ENCODE data around the gene CEBPG.

Gene CEBPG

DNA sequence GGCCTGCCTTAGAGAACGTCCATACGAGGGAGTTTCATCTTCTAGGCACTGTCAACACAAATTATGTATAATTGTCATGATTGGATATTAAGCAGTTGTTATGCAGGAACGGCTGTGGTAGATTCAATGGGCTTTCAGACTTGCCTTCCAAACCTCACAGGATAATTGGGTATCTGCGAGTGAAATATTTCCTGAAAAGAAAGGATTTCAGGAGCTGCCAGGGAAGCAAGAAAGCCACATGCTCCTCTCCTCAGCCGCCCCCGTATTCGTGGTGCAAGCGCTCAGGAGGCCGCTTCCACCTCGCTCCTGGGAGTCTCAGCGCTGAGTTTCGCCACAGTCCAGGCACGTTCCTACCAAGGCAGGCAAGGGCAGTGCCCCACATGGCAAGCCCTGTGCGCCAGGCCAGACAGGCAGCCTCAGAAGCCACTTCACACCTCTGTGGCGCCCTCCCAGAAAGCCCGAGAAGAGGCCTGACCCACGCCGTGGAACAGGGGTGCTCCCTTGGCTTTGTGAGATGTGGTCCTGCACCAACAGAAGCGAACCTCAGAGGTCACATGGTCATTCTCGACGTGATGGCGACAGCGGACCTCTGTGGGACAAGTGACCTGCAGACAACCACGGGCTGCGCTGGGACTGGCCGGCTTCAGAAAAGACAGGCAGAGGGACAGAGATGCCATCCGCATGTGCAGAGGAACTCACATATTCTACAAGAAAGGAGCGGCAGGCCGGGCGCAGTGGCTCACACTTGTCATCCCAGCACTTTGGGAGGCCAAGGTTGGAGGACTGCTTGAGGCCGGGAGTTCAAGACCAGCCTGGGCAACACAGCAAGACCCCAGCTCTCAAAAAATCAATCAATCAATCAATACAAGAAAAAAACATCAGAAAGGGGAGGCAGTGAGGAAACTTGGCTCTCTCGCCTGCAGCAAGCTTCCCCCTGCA is 41.4 kb downstream of the CEBPG start:
- Mint-ChIP-seq H3K4me3 (no peak overlapping the region), H3K27me3 (no peaks in the 10 kb centered on the region), H3K9me3 (no peaks in the 10 kb centered on the region), H3K36me3 (ENCODE audit: low read depth) (peaks cover 31% of the 10 kb centered on the region), H3K27ac (no peak overlapping the region), H3K4me1 (ENCODE audit: low read depth) (peaks cover 20% of the 10 kb centered on the region)
- intact Hi-C loops (cut with micrococcal nuclease): no loop called here

DNA sequence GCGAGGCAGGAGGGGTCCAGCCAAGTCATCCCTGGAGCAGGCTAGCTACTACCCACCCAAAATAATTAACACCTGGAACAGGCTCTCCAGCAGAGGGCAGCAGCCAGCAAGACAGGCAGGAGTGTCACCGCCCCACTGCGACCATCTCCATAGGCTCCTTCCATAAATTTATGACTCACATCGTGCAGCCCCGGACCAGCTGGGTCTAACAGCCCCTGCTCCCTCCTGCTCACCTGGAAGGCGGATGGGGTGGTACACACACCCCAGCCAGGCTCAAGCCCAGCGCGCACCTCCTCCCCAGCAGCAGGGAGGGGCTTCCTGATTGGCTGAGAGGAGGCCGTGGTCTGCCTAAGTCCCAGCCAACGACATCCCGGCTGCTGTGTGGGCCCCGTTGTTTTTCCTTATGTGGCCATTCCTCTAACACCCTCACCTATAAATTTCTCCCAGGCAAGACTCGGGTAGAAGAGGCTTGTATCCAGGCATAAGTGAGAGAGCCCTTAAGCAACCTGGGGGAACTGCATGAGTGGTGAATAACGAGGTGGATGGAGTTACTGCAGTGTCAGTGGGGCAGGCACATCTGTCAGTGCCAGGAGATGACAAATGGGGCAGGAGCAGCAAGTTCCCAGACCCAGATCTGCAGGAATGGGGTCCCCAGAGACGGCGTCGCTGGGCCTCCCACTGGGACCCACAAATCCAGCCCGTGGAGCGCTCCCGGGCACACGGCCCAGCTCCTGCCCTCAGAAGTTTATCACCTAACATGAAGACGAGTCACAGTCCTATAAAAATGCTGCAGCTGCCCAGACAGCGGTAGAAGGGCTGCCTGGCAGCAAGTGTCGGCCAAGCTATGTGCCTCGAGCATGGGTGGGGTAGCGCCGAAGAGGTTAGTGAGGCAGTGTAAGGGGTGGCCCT is 43.1 kb downstream of the CEBPG start:
- Mint-ChIP-seq H3K9me3 (no peaks in the 10 kb centered on the region), H3K36me3 (ENCODE audit: low read depth) (peaks cover 15% of the 10 kb centered on the region), H3K27me3 (no peaks in the 10 kb centered on the region), H3K27ac (no peak overlapping the region), H3K4me1 (ENCODE audit: low read depth) (peaks cover 20% of the 10 kb centered on the region), H3K4me3 (peak overlapping the region; percentile 51)
- intact Hi-C loops (cut with micrococcal nuclease): no loop called here

DNA sequence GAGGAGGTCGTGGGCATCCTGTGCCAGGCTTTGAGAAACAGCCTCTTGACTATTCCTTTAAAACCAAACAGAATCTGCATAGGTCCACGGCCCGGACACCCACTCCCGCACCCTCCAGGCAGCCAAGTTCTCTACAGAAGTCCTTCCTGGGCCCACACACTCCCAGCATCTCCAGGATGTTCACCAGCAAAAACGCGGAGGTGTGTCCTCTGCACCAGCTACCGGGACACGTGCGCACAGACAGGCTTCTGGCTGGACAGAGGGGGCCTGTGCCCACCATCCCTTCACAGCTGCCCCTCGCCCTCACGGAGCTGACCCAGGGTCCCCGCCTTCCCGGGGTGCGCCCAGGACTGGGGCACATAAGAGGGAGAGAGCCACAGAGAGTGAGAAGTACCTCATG is 44.2 kb downstream of the CEBPG start:
- no peak overlapping the region for H3K4me3 Mint-ChIP-seq
- intact Hi-C loops (cut with micrococcal nuclease): no loop called here
- no peaks in the 10 kb centered on the region for H3K9me3 Mint-ChIP-seq
- H3K4me1 Mint-ChIP-seq (ENCODE audit: low read depth): peaks cover 18% of the 10 kb centered on the region
- no peaks in the 10 kb centered on the region for H3K27me3 Mint-ChIP-seq
- peaks cover 5% of the 10 kb centered on the region for H3K36me3 Mint-ChIP-seq (ENCODE audit: low read depth)
- H3K27ac Mint-ChIP-seq: no peak overlapping the region

DNA sequence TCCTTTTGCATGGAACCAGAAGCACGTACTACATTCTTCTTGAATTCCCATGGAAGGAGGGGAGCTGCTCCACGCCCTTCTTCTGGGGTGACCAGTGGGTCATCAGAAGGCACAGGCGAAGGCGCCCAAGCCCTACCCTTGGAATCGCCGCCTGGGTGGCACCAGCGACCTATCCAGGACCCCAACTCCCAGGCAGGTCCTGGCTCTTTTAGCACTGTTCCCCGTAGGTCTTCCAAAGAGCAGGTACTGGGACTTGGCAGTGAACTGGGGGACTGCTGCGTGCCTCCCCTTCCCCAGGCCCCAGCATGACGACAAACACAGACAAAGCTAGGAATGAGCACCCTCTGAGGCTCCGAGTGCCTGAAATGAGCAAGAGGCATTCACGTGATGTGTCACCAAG is 45.0 kb downstream of the CEBPG start:
- no peaks in the 10 kb centered on the region for H3K9me3 Mint-ChIP-seq
- H3K27ac Mint-ChIP-seq: no peak overlapping the region
- H3K4me1 Mint-ChIP-seq (ENCODE audit: low read depth): peaks cover 14% of the 10 kb centered on the region
- intact Hi-C loops (cut with micrococcal nuclease): no loop called here
- H3K36me3 Mint-ChIP-seq (ENCODE audit: low read depth): no peaks in the 10 kb centered on the region
- H3K4me3 Mint-ChIP-seq: no peak overlapping the region
- no peaks in the 10 kb centered on the region for H3K27me3 Mint-ChIP-seq

DNA sequence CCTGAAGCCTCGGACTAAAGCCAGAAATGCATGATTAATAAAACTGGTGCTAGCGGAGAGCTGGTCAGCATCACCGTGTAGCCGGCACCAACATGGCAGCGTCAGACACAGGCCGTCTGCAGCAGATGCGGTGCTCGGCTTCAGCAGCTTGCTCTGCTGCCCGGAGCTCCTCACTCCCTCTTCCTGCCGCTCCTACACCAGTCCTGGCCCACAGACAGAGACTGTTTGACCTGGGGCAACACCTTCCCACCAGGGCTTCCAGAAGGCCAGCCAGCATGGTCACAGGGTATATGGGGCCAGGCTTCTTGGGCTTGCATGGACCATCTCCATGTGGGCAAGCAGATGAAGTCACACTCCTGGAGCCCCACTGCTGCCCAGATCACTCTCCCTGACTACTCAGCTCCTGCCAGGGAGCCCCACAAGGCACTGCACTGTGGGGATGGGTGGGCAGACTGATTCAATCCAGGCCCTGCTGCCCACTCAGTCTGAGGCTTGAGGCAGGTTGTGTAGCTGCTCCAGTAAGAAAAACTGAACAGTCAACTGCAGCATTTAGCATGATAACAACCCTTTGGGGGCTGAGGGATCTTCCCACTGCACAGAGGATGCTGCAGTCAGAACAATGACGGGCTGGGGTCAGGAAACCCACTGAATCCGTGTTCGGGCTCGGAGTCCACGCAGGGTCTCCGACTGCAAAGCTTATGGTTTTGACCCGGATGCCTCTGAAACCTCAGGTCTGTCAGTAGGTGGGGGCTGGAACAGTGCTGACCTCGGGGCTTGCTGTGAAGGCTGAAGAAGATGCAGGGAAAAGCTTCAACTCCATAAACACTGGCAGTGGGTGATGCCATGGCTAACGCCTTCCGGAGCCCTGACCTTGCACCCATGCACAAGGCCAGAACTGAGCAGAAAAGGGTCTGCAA is 45.6 kb downstream of the CEBPG start:
- Mint-ChIP-seq H3K4me1 (ENCODE audit: low read depth) (peaks cover 9% of the 10 kb centered on the region), H3K4me3 (no peak overlapping the region), H3K27me3 (no peaks in the 10 kb centered on the region), H3K36me3 (ENCODE audit: low read depth) (no peaks in the 10 kb centered on the region), H3K9me3 (no peaks in the 10 kb centered on the region), H3K27ac (no peak overlapping the region)
- intact Hi-C loops (cut with micrococcal nuclease): no loop called here

DNA sequence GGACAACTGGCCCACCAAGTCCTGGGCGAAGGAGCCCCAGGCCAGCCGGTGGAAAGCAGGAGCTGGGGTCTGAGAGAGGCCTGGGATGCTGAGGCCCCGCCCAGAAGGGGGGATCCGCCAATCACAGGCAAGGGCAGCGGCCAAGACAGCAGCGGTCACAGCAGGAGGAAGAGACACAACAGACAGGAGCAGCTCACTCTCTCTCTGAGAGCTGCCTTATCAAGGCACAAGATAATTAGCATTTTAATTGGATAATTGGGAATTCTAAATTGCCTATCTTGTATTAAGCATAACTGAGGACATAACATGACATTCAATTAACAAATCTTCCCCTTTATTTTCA is 46.2 kb downstream of the CEBPG start:
- Mint-ChIP-seq H3K36me3 (ENCODE audit: low read depth) (no peaks in the 10 kb centered on the region), H3K9me3 (no peaks in the 10 kb centered on the region), H3K4me3 (no peak overlapping the region), H3K27ac (no peak overlapping the region), H3K27me3 (no peaks in the 10 kb centered on the region), H3K4me1 (ENCODE audit: low read depth) (peaks cover 8% of the 10 kb centered on the region)
- intact Hi-C loops (cut with micrococcal nuclease): no loop called here

DNA sequence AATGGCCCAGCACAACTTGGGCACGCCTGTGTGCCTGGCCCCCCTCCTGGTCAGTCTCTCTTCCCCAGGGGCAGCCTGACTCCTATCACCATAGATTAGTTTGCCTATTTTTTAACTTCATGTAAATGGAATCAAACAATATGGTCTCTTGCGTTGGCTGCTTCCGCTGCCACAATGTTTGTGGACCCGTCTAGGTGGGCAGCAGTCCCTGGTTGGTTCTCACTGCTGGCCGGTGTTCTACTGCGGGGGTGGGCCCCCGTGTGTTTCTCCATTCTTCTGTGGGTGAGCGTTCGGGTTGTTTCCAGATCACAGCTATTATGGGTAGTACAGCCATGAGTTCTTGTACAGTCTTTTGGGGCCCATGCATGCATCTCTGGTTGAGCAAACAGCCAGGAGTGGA is 47.3 kb downstream of the CEBPG start:
- intact Hi-C loops (cut with micrococcal nuclease): no loop called here
- no peaks in the 10 kb centered on the region for H3K27me3 Mint-ChIP-seq
- no peaks in the 10 kb centered on the region for H3K9me3 Mint-ChIP-seq
- H3K36me3 Mint-ChIP-seq (ENCODE audit: low read depth): no peaks in the 10 kb centered on the region
- H3K27ac Mint-ChIP-seq: no peak overlapping the region
- H3K4me1 Mint-ChIP-seq (ENCODE audit: low read depth): peaks cover 8% of the 10 kb centered on the region
- H3K4me3 Mint-ChIP-seq: no peak overlapping the region

DNA sequence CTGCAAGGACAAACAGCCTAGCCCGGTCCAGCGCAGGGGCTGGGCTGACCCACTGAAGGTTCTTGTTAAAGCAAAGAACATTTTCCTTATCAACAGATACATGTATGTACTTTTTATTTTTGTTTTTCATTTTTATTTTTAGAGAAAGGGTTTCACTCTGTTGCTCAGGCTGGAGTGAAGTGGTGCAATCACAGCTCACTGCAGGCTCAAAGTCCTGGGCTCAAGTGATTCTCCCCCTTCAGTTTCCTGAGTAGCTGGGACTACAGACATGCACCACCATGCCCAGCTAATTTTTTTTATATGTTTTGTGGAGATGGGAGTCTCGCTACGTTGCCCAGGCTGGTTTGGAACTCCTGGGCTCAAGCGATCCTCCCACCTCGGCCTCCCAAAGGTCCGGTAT is 47.9 kb downstream of the CEBPG start:
- peaks cover 5% of the 10 kb centered on the region for H3K4me1 Mint-ChIP-seq (ENCODE audit: low read depth)
- H3K9me3 Mint-ChIP-seq: no peaks in the 10 kb centered on the region
- intact Hi-C loops (cut with micrococcal nuclease): no loop called here
- no peak overlapping the region for H3K4me3 Mint-ChIP-seq
- H3K27me3 Mint-ChIP-seq: no peaks in the 10 kb centered on the region
- H3K36me3 Mint-ChIP-seq (ENCODE audit: low read depth): no peaks in the 10 kb centered on the region
- H3K27ac Mint-ChIP-seq: no peak overlapping the region

DNA sequence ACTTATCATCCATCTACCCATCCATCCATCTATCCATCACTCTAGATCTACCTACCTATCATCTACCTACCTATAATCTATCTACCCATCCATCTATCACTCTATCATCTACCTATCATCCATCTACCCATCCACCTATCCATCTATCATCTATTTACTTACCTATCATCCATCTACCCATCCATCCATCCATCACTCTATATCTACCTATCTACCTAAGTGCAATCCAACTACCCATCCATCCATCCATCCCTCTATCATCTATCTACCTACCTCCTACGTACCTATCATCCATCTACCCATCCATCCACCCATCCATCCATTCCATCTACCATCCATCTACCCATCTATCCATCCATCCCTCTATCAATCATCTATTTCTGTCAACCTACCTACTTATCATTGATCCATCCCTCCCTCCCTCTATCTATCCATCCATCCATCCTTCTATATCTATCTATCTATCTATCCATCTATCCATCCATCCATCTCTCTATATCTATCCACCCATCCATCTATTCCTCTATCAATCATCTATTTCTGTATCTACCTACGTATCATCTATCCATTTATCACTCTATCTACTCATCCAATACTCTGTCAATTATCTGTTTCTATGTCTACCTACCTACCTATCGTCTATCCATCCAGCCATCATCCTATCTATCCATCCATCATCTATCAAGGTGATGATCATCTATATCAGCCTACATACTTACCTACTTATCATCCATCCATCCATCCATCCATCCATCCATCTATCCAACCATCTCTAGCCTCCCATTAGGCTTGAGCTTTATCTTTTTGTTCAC is 49.1 kb downstream of the CEBPG start:
- Mint-ChIP-seq H3K27me3 (no peaks in the 10 kb centered on the region), H3K27ac (no peak overlapping the region), H3K4me3 (no peak overlapping the region), H3K9me3 (no peaks in the 10 kb centered on the region), H3K36me3 (ENCODE audit: low read depth) (no peaks in the 10 kb centered on the region), H3K4me1 (ENCODE audit: low read depth) (no peaks in the 10 kb centered on the region)
- intact Hi-C loops (cut with micrococcal nuclease): no loop called here

DNA sequence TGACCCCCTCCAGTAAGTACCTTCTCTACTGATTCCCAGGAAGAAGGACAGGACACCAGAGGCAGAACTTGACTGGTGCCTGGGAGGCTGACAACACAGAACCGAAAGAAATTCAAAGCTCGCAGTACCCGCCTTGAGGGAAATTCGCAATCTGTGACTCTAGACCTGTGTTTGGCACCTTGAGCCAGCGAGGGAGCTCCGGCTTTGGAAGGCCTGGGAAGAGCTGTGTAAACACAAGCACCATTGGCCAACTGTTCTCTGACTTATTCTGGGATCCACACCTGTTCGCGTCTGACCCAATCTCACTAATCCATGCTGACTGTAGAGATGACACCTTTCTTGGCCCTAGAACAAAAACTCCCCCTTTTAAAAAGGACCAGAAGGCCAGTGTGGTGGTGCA is 50.7 kb downstream of the CEBPG start:
- Mint-ChIP-seq H3K27me3 (no peaks in the 10 kb centered on the region), H3K9me3 (no peaks in the 10 kb centered on the region), H3K4me1 (ENCODE audit: low read depth) (no peaks in the 10 kb centered on the region), H3K4me3 (no peak overlapping the region), H3K36me3 (ENCODE audit: low read depth) (no peaks in the 10 kb centered on the region), H3K27ac (no peak overlapping the region)
- intact Hi-C loops (cut with micrococcal nuclease): no loop called here

DNA sequence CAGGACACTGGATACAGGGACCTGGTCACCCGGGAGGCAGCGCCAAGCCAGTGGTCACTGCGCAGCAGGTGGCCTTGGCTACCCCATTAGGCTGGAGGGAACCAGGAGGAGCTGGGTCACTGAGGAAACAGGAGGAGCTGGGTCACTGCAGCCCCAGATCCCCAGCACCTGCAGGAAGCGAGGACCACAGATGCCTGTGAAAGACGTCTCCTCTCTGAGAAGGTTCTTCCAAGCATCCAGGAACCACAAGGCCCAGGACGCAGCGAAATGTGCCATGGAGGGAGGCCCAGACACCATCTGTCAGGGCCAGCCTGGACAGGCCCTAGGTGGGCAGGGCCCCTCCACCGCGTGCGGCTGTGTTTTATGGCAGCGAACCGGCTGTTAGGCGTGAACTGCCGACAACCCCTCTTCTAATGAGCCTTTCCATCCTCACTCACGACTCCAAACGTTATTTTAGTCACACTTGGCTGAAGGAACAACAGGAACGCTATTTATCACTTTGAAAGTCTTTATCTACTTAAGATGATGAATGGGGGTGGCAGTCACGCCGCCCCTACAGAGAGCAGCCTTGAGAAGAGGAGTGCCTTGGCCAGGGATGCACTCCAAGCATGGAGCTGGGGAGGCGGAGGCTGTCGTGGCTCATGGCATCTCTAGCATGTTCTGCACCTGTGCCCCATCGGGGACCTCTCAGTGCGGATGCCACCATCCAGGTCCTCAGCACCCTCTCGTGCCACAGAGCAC is 53.3 kb downstream of the CEBPG start:
- intact Hi-C loops (cut with micrococcal nuclease): no loop called here
- H3K27ac Mint-ChIP-seq: no peak overlapping the region
- H3K36me3 Mint-ChIP-seq (ENCODE audit: low read depth): no peaks in the 10 kb centered on the region
- no peak overlapping the region for H3K4me3 Mint-ChIP-seq
- H3K4me1 Mint-ChIP-seq (ENCODE audit: low read depth): no peaks in the 10 kb centered on the region
- H3K9me3 Mint-ChIP-seq: no peaks in the 10 kb centered on the region
- peaks cover 6% of the 10 kb centered on the region for H3K27me3 Mint-ChIP-seq

DNA sequence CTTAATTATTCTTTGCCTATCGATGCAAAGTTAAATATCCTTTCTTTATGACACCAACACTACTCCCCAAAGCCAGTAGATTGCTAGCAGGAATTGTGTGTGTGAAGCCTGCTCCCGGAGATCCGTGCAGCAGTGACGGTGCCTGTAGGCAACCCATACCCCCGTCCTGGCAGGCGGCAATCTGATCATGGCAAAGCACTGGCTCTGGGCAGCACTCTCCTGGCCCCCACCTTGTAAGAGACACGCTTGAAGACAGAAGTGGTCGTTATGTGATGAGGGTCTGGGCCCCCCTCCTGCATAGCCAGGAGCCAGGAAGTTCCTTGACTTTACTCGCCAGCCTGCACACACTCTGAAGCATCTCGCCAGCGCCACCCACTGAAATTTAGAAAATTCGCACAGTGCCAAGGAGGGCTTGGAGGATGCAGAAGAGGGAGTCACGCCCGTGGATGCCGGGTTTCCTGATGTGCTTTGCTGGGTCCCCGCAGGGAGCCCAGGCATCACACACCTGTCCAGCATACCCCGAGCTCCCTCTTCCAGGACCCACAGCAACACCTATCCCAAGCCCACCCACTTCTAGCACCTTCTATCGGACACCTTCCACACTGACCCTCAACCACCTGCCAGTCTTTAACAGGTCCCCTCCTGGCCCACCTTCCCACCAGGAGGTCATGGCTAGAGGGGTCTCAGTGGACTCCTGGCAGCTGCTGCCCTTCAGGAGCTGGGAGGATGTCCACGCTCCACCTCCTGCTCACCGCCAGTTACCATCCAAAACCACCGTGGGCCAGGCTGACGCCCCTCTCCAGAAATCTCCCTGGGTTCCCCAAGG is 54.5 kb downstream of the CEBPG start:
- H3K27ac Mint-ChIP-seq: no peak overlapping the region
- H3K9me3 Mint-ChIP-seq: no peaks in the 10 kb centered on the region
- peaks cover 6% of the 10 kb centered on the region for H3K27me3 Mint-ChIP-seq
- H3K4me3 Mint-ChIP-seq: no peak overlapping the region
- no peaks in the 10 kb centered on the region for H3K36me3 Mint-ChIP-seq (ENCODE audit: low read depth)
- no peaks in the 10 kb centered on the region for H3K4me1 Mint-ChIP-seq (ENCODE audit: low read depth)
- intact Hi-C loops (cut with micrococcal nuclease): no loop called here

Measured in dendritic cell treated with granulocyte-macrophage colony-stimulating factor and Interleukin-4, amounts not matched to agents 40 ng/mL and 50 ng/mL, for 4 days (primary cell).